ES-I3 (cell line): ENCODE results near the gene SCLT1.

Experiments
- H3K36me3 ChIP-seq: 2 replicates; pipeline ENCODE4 v1.6.1; 2013; ENCODE audit warnings: mild to moderate bottlenecking, low read length, control low read depth, moderate library complexity; ENCODE audit not compliant: insufficient read depth
- H3K4me1 ChIP-seq: 2 replicates; pipeline ENCODE4 v1.6.1; 2013; ENCODE audit warnings: mild to moderate bottlenecking, control low read depth, low read length; ENCODE audit not compliant: insufficient read depth
- H3K9ac ChIP-seq: 2 replicates; pipeline ENCODE4 v1.6.1; 2013; ENCODE audit warnings: low read depth, mild to moderate bottlenecking, low read length, moderate library complexity
- H3K9me3 ChIP-seq: 2 replicates; pipeline ENCODE4 v1.6.1; 2013; ENCODE audit warnings: mild to moderate bottlenecking, low read length, moderate library complexity; ENCODE audit not compliant: control insufficient read depth, insufficient read depth

Gene SCLT1

DNA sequence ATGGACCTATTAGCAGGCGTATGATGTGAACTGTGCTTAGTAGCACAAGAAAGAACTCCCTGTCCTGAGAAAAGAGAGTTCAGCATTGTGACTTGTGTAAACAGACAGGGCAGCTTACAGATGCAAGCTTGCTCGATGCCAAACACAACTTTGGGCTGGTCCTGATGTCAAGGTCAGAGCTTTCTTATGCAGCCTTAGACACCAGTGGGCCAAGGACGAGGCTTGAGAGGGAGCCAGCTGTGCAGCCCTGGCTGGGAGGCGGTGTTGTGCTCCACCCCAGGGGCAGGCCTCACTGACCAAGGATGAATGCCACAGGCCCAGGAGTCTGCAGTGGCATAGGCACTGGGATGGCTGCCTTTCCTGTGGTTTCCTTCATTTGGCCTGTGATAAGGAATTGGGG, 248.4 kb downstream of the SCLT1 start:
- H3K4me1 ChIP-seq: no peaks in the 10 kb centered on the region
- H3K9ac ChIP-seq: no peak overlapping the region
- peaks cover 78% of the 10 kb centered on the region for H3K36me3 ChIP-seq
- no peaks in the 10 kb centered on the region for H3K9me3 ChIP-seq

DNA sequence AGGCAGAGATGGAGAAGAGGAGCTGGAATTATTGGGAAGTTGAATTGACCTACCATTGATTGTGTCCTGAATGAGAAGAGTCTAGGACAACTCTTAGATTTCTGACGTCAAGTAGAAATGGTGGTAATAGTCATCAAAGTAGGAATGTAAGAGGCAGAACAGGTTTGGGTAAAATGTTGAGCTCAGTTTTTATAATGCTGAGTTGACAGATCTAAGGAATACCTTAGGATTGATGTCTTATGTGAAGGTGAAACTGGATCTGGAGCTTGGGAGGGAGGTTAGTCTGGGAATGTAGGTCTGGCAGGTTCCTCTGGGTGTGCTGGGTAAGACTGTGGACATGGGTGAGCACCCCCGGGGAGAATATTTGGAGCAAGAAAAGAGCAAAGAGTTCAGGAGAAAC, 251.9 kb downstream of the SCLT1 start:
- H3K4me1 ChIP-seq: peaks cover 3% of the 10 kb centered on the region; the same call in 1 of the 2 replicates
- peaks cover 49% of the 10 kb centered on the region for H3K36me3 ChIP-seq
- no peaks in the 10 kb centered on the region for H3K9me3 ChIP-seq
- no peak overlapping the region for H3K9ac ChIP-seq

DNA sequence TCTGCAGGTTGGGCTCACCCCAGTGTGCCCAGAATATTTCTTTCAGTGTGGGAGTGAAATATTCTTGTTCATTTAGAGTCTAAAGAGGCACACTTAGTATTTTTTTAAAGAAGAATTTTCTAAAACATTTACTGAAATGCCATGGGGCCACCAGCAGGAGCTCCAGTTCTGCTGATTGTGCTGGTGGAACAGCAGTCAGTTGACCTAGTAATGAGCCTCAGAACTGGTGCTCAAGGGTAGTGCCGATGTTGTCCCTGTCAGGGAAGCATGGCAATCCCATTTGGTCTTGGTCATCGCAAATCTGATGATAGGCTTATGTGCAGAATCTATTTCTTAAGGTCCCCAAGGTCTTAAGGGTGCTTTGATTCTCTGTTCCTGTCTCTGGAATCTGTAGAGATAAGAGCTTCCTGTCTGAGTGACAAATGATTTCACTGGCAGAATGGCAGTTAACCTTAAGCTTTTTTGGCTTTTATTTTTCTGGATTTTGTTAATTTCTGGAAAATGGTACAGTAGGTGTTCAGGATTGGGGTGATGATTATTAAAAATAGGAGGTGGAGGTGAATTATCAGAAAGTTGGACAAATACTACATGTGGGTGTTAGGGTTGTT, 252.5 kb downstream of the SCLT1 start:
- no peaks in the 10 kb centered on the region for H3K9me3 ChIP-seq
- peaks cover 3% of the 10 kb centered on the region; the same call in 1 of the 2 replicates for H3K4me1 ChIP-seq
- H3K9ac ChIP-seq: no peak overlapping the region
- peaks cover 43% of the 10 kb centered on the region for H3K36me3 ChIP-seq

DNA sequence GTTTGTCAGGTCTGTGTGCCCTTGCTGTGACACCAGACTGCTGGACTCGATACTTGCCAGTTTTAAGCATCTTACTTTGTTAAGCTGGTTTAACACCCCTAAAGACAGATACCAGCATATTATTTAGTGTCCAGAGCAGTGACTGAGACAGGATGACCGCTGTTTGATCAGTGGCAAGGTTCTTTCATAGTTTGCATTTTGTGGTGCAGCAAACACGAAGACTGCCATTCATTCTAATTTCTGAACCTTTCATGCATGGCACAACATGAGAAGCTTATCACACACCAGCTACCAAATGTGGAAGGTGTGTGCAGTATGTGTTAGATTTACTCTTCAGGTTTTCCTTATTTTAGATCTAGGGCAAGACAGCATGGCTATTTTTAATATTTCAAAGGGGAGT, 255.7 kb downstream of the SCLT1 start:
- H3K4me1 ChIP-seq: peaks cover 7% of the 10 kb centered on the region
- H3K36me3 ChIP-seq: peaks cover 33% of the 10 kb centered on the region
- no peaks in the 10 kb centered on the region for H3K9me3 ChIP-seq
- H3K9ac ChIP-seq: no peak overlapping the region

DNA sequence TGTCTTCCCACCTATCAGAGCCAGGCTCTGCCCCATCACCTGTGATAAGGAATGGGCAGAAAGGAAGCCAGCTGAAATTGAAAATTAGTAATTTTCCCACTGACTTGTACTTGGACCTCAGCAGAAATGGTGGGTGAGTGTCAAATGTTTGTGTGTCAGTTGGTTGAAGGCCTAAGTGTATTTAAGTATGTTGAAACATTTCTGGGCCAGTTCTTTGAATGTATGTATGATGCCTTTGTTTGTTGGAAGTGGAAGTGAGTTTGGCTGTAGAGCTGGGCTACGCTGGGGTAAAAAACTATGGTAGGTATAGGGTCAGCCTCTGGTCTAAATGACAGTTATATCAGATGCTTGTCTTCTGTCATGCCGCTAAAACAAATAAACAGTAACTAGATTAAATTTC, 256.1 kb downstream of the SCLT1 start:
- H3K36me3 ChIP-seq: peaks cover 34% of the 10 kb centered on the region
- no peak overlapping the region for H3K9ac ChIP-seq
- peaks cover 11% of the 10 kb centered on the region for H3K4me1 ChIP-seq
- no peaks in the 10 kb centered on the region for H3K9me3 ChIP-seq

DNA sequence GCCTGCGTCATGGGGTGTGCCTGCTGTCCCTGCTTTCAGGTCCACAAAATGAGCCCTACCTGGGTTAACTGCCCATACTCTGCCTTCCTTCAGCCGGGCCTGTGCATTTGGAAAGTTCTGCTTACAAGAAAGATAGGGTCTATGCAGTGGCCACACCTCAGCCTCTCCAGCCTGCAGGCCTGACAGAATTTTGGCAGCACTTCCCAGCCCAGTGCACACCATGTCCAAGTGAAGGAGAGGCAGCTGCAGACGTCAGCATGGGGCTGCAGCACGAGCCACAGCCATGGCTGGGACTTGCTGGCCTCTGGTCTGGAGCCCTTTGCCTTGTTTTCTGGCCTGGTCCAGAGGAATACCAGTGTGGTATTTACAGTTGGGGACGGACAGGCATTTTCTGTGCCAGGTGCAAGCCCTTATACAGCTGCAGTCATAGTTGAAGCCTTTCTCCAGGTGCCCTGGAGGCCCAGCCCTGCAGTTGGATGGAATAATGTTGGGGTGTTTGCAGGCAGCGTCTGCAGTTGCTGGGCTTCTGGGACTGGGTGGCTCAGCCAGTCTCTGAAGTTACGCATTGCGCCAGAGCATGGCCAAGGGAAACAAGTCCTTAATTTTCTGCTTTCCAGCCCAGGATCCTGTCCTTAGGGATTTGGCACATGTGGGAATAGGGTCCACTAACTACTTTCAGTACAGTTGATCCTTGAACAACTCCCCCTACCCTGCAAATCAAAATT, 257.7 kb downstream of the SCLT1 start:
- Histone ChIP-seq H3K4me1 (peaks cover 26% of the 10 kb centered on the region), H3K9ac (no peak overlapping the region), H3K36me3 (peaks cover 30% of the 10 kb centered on the region), H3K9me3 (no peaks in the 10 kb centered on the region)
